Thyroid gland (tissue), 4 donors: ENCODE results near the gene IGFBP3. TPM values are rescaled to one million over a fixed set of nuclear protein-coding genes. Genes with fewer than 3 reads are reported as not detected.

Experiments used
- DNase-seq, 2 donors: peaks; one replicate each; pipeline ENCODE4 v3.0.0-alpha.2; 2019
- H3K27ac ChIP-seq, 3 donors: fragments of 200-600 bp; sonication (generic); 1 replicate in 2 of 3; 2 replicates in 1 of 3; pipeline ENCODE4 v1.5.1; 2016 to 2019; ENCODE audit warnings: mild to moderate bottlenecking in 1 of 3, moderate library complexity in 1 of 3
- H3K27me3 ChIP-seq: fragments of 200-600 bp; sonication (generic); one replicate; pipeline ENCODE4 v1.5.1; 2019
- H3K36me3 ChIP-seq, 2 donors: fragments of 200-600 bp; sonication (generic); one replicate each; pipeline ENCODE4 v1.5.1; 2016 to 2019
- H3K4me1 ChIP-seq, 2 donors: fragments of 200-600 bp; sonication (generic); one replicate each; pipeline ENCODE4 v1.5.1; 2017 to 2019
- H3K4me3 ChIP-seq, 3 donors: fragments of 200-600 bp; sonication (generic); replicated peaks in 1 of 3; 1 replicate in 2 of 3; 2 replicates in 1 of 3; pipeline ENCODE4 v1.5.1; 2016; ENCODE audit warnings: mild to moderate bottlenecking in 1 of 3
- H3K9me3 ChIP-seq: fragments of 200-600 bp; sonication (generic); one replicate; pipeline ENCODE4 v1.5.1; 2017
- POLR2A ChIP-seq, 2 donors: fragments of 450-650 bp; IDR thresholded peaks; one replicate each; pipeline ENCODE4 v1.6.1; 2017; ENCODE audit warnings: antibody characterized with exemption in 2 of 2, mild to moderate bottlenecking in 2 of 2, moderate library complexity in 1 of 2
- WGBS, 2 donors: methylation state at CpG; one replicate each; pipeline ENCODE4 v1.1.5; 2017; 5-methylcytosine and 5-hydroxymethylcytosine counted together
- intact Hi-C: fragments of 100-400 bp; cut with DNase I; formaldehyde crosslinking; loops from one replicate; pipeline ENCODE4 v1.15.1; 2023
- total RNA-seq, 4 donors: library from RNA; depleted of rRNA; stranded (reverse); fragments of >200 nt; gene quantifications; one replicate each; pipeline ENCODE4 v1.2.3, GENCODE V29; 2016
- TF ChIP-seq, protein P1 (sequence below), 6 experiments: fragments of 200-600 bp in 3 of 6; fragments of 450-650 bp in 3 of 6; sonication (generic) in 3 of 6; IDR thresholded peaks; one replicate each; pipeline ENCODE4 v1.5.1; 2016 to 2019; ENCODE audit warnings: antibody characterized with exemption in 6 of 6, mild to moderate bottlenecking in 2 of 6, inconsistent platforms in 1 of 6, moderate library complexity in 1 of 6

IGFBP3 gene
- total RNA-seq, 4 donors from 2014 or later: 37.9 to 95.1 (median 58.7) TPM

DNA sequence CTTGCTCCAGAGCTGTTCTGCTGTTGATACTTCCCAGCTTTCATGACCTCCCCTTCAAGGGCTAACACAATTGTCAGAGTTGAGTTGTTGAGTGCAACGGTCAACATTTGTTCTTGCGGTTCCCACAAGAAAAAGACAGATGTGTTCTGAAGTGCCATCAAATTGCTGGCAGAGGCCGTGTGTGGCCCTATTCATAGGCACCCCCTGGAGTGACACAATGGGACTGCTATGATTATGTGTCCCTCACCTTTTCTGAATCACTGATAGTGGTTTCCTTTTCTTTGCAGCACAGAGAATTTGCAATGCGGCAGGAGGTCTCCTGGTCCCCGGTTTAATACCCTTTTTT, 38.6 kb downstream of the IGFBP3 start:
- no peak for TF ChIP-seq POLR2A (IDR thresholded peaks at IDR 0.05)
- TF ChIP-seq, protein P1, sequence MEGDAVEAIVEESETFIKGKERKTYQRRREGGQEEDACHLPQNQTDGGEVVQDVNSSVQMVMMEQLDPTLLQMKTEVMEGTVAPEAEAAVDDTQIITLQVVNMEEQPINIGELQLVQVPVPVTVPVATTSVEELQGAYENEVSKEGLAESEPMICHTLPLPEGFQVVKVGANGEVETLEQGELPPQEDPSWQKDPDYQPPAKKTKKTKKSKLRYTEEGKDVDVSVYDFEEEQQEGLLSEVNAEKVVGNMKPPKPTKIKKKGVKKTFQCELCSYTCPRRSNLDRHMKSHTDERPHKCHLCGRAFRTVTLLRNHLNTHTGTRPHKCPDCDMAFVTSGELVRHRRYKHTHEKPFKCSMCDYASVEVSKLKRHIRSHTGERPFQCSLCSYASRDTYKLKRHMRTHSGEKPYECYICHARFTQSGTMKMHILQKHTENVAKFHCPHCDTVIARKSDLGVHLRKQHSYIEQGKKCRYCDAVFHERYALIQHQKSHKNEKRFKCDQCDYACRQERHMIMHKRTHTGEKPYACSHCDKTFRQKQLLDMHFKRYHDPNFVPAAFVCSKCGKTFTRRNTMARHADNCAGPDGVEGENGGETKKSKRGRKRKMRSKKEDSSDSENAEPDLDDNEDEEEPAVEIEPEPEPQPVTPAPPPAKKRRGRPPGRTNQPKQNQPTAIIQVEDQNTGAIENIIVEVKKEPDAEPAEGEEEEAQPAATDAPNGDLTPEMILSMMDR (IDR thresholded peaks at IDR 0.05): no peak
- Histone ChIP-seq H3K36me3 (no peaks in the 10 kb centered on the region), H3K9me3 (no peaks in the 10 kb centered on the region), H3K4me1 (no peaks in the 10 kb centered on the region), H3K4me3 (no peak overlapping the region), H3K27ac (no peak overlapping the region), H3K27me3 (no peaks in the 10 kb centered on the region)
- 71 to 75% methylated on average over 5 of the region's 5 CpGs for WGBS, 2 donors
- DNase-seq: no peak
- intact Hi-C loops: no loop called here

- Histone ChIP-seq H3K9me3 (no peaks in the 10 kb centered on the region), H3K36me3 (no peaks in the 10 kb centered on the region), H3K4me1 (no peaks in the 10 kb centered on the region), H3K4me3 (no peak overlapping the region), H3K27me3 (no peaks in the 10 kb centered on the region), H3K27ac (no peak overlapping the region)
- WGBS, 2 donors: 77 to 78% methylated on average over 12 of the region's 12 CpGs
- TF ChIP-seq POLR2A (IDR thresholded peaks at IDR 0.05): no peak
- TF ChIP-seq, protein P1 (IDR thresholded peaks at IDR 0.05): no peak
- no peak for DNase-seq
- intact Hi-C loops: no loop called here
Measured at GRCh38 chr7:45881759-45882464, 39.2 kb downstream of the IGFBP3 start.

GRCh38 chr7:45881280-45881758, 39.8 kb downstream of the IGFBP3 start:
- no peaks in the 10 kb centered on the region for H3K4me1 ChIP-seq
- no peaks in the 10 kb centered on the region for H3K27me3 ChIP-seq
- TF ChIP-seq, protein P1 (IDR thresholded peaks at IDR 0.05): no peak
- no peak for TF ChIP-seq POLR2A (IDR thresholded peaks at IDR 0.05)
- DNase-seq: no peak
- no peaks in the 10 kb centered on the region for H3K9me3 ChIP-seq
- H3K36me3 ChIP-seq: no peaks in the 10 kb centered on the region
- no peak overlapping the region for H3K27ac ChIP-seq
- no peak overlapping the region for H3K4me3 ChIP-seq
- intact Hi-C loops: no loop called here
- 89 to 92% methylated on average over 9 of the region's 9 CpGs for WGBS, 2 donors

DNA sequence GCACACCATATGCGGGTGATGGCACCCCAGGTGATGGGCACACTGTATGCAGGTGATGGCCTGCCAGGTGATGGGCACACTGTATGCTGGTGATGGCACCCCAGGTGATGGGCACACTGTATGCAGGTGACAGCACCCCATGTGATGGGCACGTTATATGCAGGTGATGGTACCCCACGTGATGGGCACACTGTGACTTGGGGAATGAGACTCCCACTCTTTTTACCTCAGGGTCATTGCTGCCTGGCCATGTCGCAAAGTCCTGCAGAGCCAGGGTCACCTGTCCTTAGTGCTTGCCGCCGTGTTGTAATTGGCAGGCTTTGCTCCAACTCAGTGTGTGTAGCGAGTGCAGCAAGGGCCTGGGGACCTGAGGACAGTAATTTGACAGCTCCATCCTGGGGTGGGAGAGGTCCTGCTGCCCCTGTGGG, 40.6 kb downstream of the IGFBP3 start:
- no peak overlapping the region for H3K27ac ChIP-seq
- no peaks in the 10 kb centered on the region for H3K36me3 ChIP-seq
- H3K27me3 ChIP-seq: no peaks in the 10 kb centered on the region
- intact Hi-C loops: no loop called here
- WGBS, 2 donors: 90 to 97% methylated on average over 4 to 6 of the region's 7 CpGs
- H3K4me1 ChIP-seq: no peaks in the 10 kb centered on the region
- H3K9me3 ChIP-seq: no peaks in the 10 kb centered on the region
- H3K4me3 ChIP-seq: no peak overlapping the region
- DNase-seq: no peak
- TF ChIP-seq, protein P1 (IDR thresholded peaks at IDR 0.05): no peak
- no peak for TF ChIP-seq POLR2A (IDR thresholded peaks at IDR 0.05)

- H3K27me3 ChIP-seq: no peaks in the 10 kb centered on the region
- H3K36me3 ChIP-seq: no peaks in the 10 kb centered on the region
- DNase-seq: no peak
- no peaks in the 10 kb centered on the region for H3K9me3 ChIP-seq
- H3K4me1 ChIP-seq: no peaks in the 10 kb centered on the region
- no peak overlapping the region for H3K4me3 ChIP-seq
- intact Hi-C loops: no loop called here
- WGBS, 2 donors: 40 to 65% methylated on average over 3 of the region's 3 CpGs
- TF ChIP-seq, protein P1 (IDR thresholded peaks at IDR 0.05): no peak
- no peak for TF ChIP-seq POLR2A (IDR thresholded peaks at IDR 0.05)
- no peak overlapping the region for H3K27ac ChIP-seq
Measured at GRCh38 chr7:45878457-45879144, 42.5 kb downstream of the IGFBP3 start.
